Right lobe of liver (tissue), 6 donors: ENCODE data around the gene CEP250. TPM values are rescaled to one million over a fixed set of nuclear protein-coding genes. Genes with fewer than 3 reads are reported as not detected.
A peak's percentile ranks its signal among the peaks of the same experiment; 100 is the strongest.

ENCODE experiments used
- ATAC-seq, 4 donors: fragments of 200-7000 bp; cut with Tn5 transposase; one replicate each; pipeline ENCODE4 v1.9.1; 2020; ENCODE audit warnings: mild to moderate bottlenecking in 4 of 4, moderate library complexity in 4 of 4
- DNase-seq, 3 donors: peaks; one replicate each; pipeline ENCODE4 v3.0.0-alpha.2; 2020
- H3K27ac ChIP-seq, 3 donors: fragments of 200-600 bp; one replicate each; pipeline ENCODE4 v1.8.0; 2022
- H3K27me3 ChIP-seq, 2 donors: fragments of 200-600 bp; one replicate each; pipeline ENCODE4 v1.8.0; 2022
- H3K36me3 ChIP-seq, 4 donors: fragments of 200-600 bp; sonication (generic) in 1 of 4; one replicate each; pipeline versions ENCODE4 v1.5.1 to v1.8.0; 2017 to 2022; ENCODE audit warnings: control low read depth in 1 of 4
- H3K4me1 ChIP-seq, 4 donors: fragments of 200-600 bp; sonication (generic) in 1 of 4; one replicate each; pipeline versions ENCODE4 v1.5.1 to v1.8.0; 2017 to 2022; ENCODE audit warnings: control low read depth in 1 of 4
- H3K4me3 ChIP-seq, 3 donors: fragments of 200-600 bp; one replicate each; pipeline ENCODE4 v1.8.0; 2022
- H3K9me3 ChIP-seq, 4 donors: fragments of 200-600 bp; sonication (generic) in 1 of 4; one replicate each; pipeline versions ENCODE4 v1.5.1 to v1.8.0; 2017 to 2022; ENCODE audit warnings: control low read depth in 1 of 4
- CTCF ChIP-seq, 4 donors: fragments of 200-600 bp in 3 of 4; fragments of 450-650 bp in 1 of 4; IDR thresholded peaks; one replicate each; pipeline versions ENCODE4 v1.5.1 to v1.8.0; 2016 to 2022; ENCODE audit warnings: antibody characterized with exemption in 4 of 4, mild to moderate bottlenecking in 2 of 4
- POLR2A ChIP-seq: fragments of 450-650 bp; IDR thresholded peaks from one replicate; pipeline ENCODE4 v1.6.1; 2017; ENCODE audit warnings: antibody characterized with exemption, mild to moderate bottlenecking
- WGBS: methylation state at CpG from one replicate; pipeline ENCODE4 v1.1.6; 2018; ENCODE audit warnings: low coverage, low lambda C conversion rate; ENCODE audit not compliant: insufficient coverage; ENCODE audit errors: missing lambda C conversion rate; 5-methylcytosine and 5-hydroxymethylcytosine counted together
- intact Hi-C, 2 donors: fragments of 100-400 bp; cut with DNase I; formaldehyde crosslinking; loops; one replicate each; pipeline versions ENCODE4 v1.11.2 to v1.14.1; 2022
- total RNA-seq, 6 experiments: library from RNA; depleted of rRNA in 2 of 6; stranded (reverse); fragments of >200 nt in 2 of 6; fragmentation: NEBNext Ultra II Directional in 3 of 6; extraction: Animal tissue kit (Norgen Biotek cat#: 25700) in 3 of 6; gene quantifications; one replicate each; pipeline versions ENCODE4 v1.1.0 to v1.2.4, GENCODE V29; 2016 to 2023
- donor health status: DM: no; HTN: yes; CAD: no.
- donor health status: DM: no; HTN: no; CAD: no.
- donor health status: DM: no; HTN: no; CAD: no.
- donor health status: DM: no; HTN: yes; CAD: no.
- donor health status: DM: no; HTN: yes; CAD: no.

CEP250 gene
- total RNA-seq, 6 experiments from 2014 or later: 5.9 to 11.2 (median 9.0) TPM

DNA sequence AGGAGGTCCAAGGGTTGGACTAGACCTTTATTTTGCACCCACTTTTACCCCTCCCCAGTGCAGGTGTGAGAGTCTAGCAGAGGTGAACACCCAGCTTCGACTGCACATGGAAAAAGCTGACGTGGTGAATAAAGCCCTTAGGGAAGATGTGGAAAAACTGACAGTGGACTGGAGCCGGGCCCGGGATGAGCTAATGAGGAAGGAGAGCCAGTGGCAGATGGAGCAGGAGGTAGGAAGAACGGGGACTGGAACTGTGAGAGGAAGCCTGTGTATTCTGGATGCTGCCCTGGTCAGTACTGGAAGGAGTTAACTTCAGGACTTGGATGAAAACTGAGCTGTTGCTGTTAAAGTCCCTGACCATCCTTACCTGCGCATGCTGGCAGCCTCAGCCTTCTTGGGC is 10.6 kb downstream of the CEP250 start:
- ATAC-seq (no peak), DNase-seq (no peak)
- Histone ChIP-seq H3K36me3 (peaks cover 0 to 16% (median 3%) of the 10 kb centered on the region in 4 donors), H3K27me3 (no peaks in the 10 kb centered on the region), H3K4me3 (no peak overlapping the region), H3K9me3 (no peaks in the 10 kb centered on the region), H3K27ac (no peak overlapping the region), H3K4me1 (peaks cover 0 to 14% (median 3%) of the 10 kb centered on the region in 4 donors)
- TF ChIP-seq POLR2A (no peak), CTCF (IDR thresholded peaks at IDR 0.05) (no peak)
- 100% methylated on average over 3 of the region's 6 CpGs for WGBS
- intact Hi-C loops: no loop called here

DNA sequence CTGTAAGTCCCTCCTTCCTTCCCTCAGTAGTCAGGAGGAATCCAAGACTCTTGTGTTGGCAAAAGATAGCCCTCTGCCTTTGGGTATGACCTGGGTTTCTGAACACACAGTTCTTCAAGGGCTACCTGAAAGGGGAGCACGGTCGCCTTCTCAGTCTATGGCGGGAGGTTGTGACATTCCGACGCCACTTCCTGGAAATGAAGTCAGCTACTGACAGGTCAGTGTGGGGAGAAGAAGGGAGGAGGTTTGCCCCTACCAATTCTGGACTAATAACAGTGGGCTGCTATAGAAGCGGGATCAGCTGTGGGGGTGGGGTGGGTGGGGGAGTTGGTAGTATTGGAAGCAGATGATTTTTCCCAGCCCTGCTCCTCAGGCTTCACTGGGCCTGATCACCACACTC is 11.5 kb downstream of the CEP250 start:
- peaks cover 0 to 16% (median 4%) of the 10 kb centered on the region in 4 donors for H3K36me3 ChIP-seq
- no peak overlapping the region for H3K4me3 ChIP-seq
- WGBS: 87% methylated on average over 5 of the region's 6 CpGs
- H3K27me3 ChIP-seq: no peaks in the 10 kb centered on the region
- DNase-seq (no peak), ATAC-seq (no peak)
- no peaks in the 10 kb centered on the region for H3K9me3 ChIP-seq
- peaks cover 0 to 14% (median 3%) of the 10 kb centered on the region in 4 donors for H3K4me1 ChIP-seq
- TF ChIP-seq POLR2A: no peak
- no peak for TF ChIP-seq CTCF (IDR thresholded peaks at IDR 0.05)
- no peak overlapping the region for H3K27ac ChIP-seq
- intact Hi-C loops: no loop called here

GRCh38 chr20:35467339-35468224 is 12.2 kb downstream of the CEP250 start:
- intact Hi-C loops: no loop called here
- H3K36me3 ChIP-seq: peaks cover 0 to 11% (median 4%) of the 10 kb centered on the region in 4 donors

GRCh38 chr20:35468671-35469334 is 13.4 kb downstream of the CEP250 start:
- TF ChIP-seq CTCF (IDR thresholded peaks at IDR 0.05) (no peak), POLR2A (no peak)
- Histone ChIP-seq H3K4me1 (peaks cover 0 to 14% (median 3%) of the 10 kb centered on the region in 4 donors), H3K9me3 (no peaks in the 10 kb centered on the region), H3K36me3 (peaks cover 0 to 20% (median 9%) of the 10 kb centered on the region in 4 donors), H3K4me3 (no peak overlapping the region), H3K27ac (no peak overlapping the region), H3K27me3 (no peaks in the 10 kb centered on the region)
- no peak for DNase-seq
- ATAC-seq: peak; percentile 62 to 80 (median 69)
- WGBS: 44% methylated on average over 6 of the region's 6 CpGs
- intact Hi-C loops: no loop called here

More at GRCh38 chr20:35467339-35468224, 12.2 kb downstream of the CEP250 start:
- Histone ChIP-seq H3K4me3 (no peak overlapping the region), H3K27me3 (no peaks in the 10 kb centered on the region), H3K4me1 (peaks cover 0 to 14% (median 3%) of the 10 kb centered on the region in 4 donors), H3K27ac (no peak overlapping the region), H3K9me3 (no peaks in the 10 kb centered on the region)
- ATAC-seq (peak; percentile 19 to 71 (median 51)), DNase-seq (no peak)
- 88% methylated on average over 6 of the region's 9 CpGs for WGBS
- no peak for TF ChIP-seq POLR2A
- TF ChIP-seq CTCF (IDR thresholded peaks at IDR 0.05): no peak
